ENCODE results near the gene TMEM255A.
A peak's percentile ranks its signal among the peaks of the same experiment; 100 is the strongest.

TMEM255A gene

GRCh38 chrX:120274145-120274544 lies 37.1 kb downstream of the TMEM255A start:
- no peaks in the 10 kb centered on the region for H4K20me1 ChIP-seq
- no peaks in the 10 kb centered on the region for H3K4me1 ChIP-seq
- H3K9ac ChIP-seq: no peak overlapping the region
- peak; percentile 22; the same call in 1 of the 2 replicates for TF ChIP-seq Cebpa-rat (IDR thresholded peaks at IDR 0.05)
- H3K9me3 ChIP-seq: no peaks in the 10 kb centered on the region
- H3K36me3 ChIP-seq: no peaks in the 10 kb centered on the region
- H3K4me3 ChIP-seq: no peak overlapping the region
- no peak overlapping the region for H3K4me2 ChIP-seq
- no peaks in the 10 kb centered on the region for H3K27me3 ChIP-seq
- H3K27ac ChIP-seq: no peak overlapping the region

- no peaks in the 10 kb centered on the region for H3K9me3 ChIP-seq
- no peak overlapping the region for H3K27ac ChIP-seq
- H3K4me2 ChIP-seq: no peak overlapping the region
- H3K36me3 ChIP-seq: no peaks in the 10 kb centered on the region
- no peaks in the 10 kb centered on the region for H3K27me3 ChIP-seq
- no peak for TF ChIP-seq Cebpa-rat (IDR thresholded peaks at IDR 0.05)
- no peak overlapping the region for H3K4me3 ChIP-seq
- H3K4me1 ChIP-seq: no peaks in the 10 kb centered on the region
- H3K9ac ChIP-seq: no peak overlapping the region
- H4K20me1 ChIP-seq: no peaks in the 10 kb centered on the region
Observed at GRCh38 chrX:120271218-120271617, 40.0 kb downstream of the TMEM255A start.

GRCh38 chrX:120270567-120270966 lies 40.7 kb downstream of the TMEM255A start:
- H3K4me2 ChIP-seq: no peak overlapping the region

GRCh38 chrX:120269373-120270035 lies 41.8 kb downstream of the TMEM255A start:
- TF ChIP-seq Cebpa-rat (IDR thresholded peaks at IDR 0.05): no peak
- no peak overlapping the region for H3K4me3 ChIP-seq
- 0 out of 2 replicates have a peak, but pooled peaks cover under 1% of the 10 kb centered on the region for H3K4me1 ChIP-seq
- H3K36me3 ChIP-seq: no peaks in the 10 kb centered on the region
- H3K9ac ChIP-seq: no peak overlapping the region
- no peak overlapping the region for H3K27ac ChIP-seq
- no peaks in the 10 kb centered on the region for H4K20me1 ChIP-seq
- no peaks in the 10 kb centered on the region for H3K9me3 ChIP-seq
- H3K4me2 ChIP-seq: no peak overlapping the region
- H3K27me3 ChIP-seq: no peaks in the 10 kb centered on the region

More at GRCh38 chrX:120270567-120270966, 40.7 kb downstream of the TMEM255A start:
- no peak overlapping the region for H3K9ac ChIP-seq
- no peaks in the 10 kb centered on the region for H3K36me3 ChIP-seq
- no peaks in the 10 kb centered on the region for H3K27me3 ChIP-seq
- no peak overlapping the region for H3K27ac ChIP-seq
- no peak overlapping the region for H3K4me3 ChIP-seq
- no peaks in the 10 kb centered on the region for H3K9me3 ChIP-seq
- no peaks in the 10 kb centered on the region for H4K20me1 ChIP-seq
- TF ChIP-seq Cebpa-rat (IDR thresholded peaks at IDR 0.05): no peak
- no peaks in the 10 kb centered on the region for H3K4me1 ChIP-seq

GRCh38 chrX:120264341-120264740 lies 46.9 kb downstream of the TMEM255A start:
- no peaks in the 10 kb centered on the region for H4K20me1 ChIP-seq
- H3K9me3 ChIP-seq: no peaks in the 10 kb centered on the region
- peak overlapping the region; percentile 75; the same call in 1 of the 2 replicates for H3K4me2 ChIP-seq
- H3K9ac ChIP-seq: no peak overlapping the region
- no peaks in the 10 kb centered on the region for H3K36me3 ChIP-seq
- no peak for TF ChIP-seq Cebpa-rat (IDR thresholded peaks at IDR 0.05)
- no peak overlapping the region for H3K4me3 ChIP-seq
- no peaks in the 10 kb centered on the region for H3K27me3 ChIP-seq
- H3K4me1 ChIP-seq: peaks cover 42% of the 10 kb centered on the region
- no peak overlapping the region for H3K27ac ChIP-seq

- no peak for TF ChIP-seq Cebpa-rat (IDR thresholded peaks at IDR 0.05)
- Histone ChIP-seq H3K9me3 (no peaks in the 10 kb centered on the region), H3K27ac (peak overlapping the region; percentile 71)
Observed at GRCh38 chrX:120262859-120263708, 48.2 kb downstream of the TMEM255A start.

GRCh38 chrX:120260369-120260768 lies 50.9 kb downstream of the TMEM255A start:
- H3K27me3 ChIP-seq: no peaks in the 10 kb centered on the region
- no peak overlapping the region for H3K4me3 ChIP-seq
- H4K20me1 ChIP-seq: 0 out of 2 replicates have a peak, but pooled peaks cover 28% of the 10 kb centered on the region
- no peak overlapping the region for H3K9ac ChIP-seq
- no peak overlapping the region for H3K4me2 ChIP-seq
- H3K4me1 ChIP-seq: peaks cover 42% of the 10 kb centered on the region
- H3K9me3 ChIP-seq: no peaks in the 10 kb centered on the region
- H3K27ac ChIP-seq: no peak overlapping the region
- no peak for TF ChIP-seq Cebpa-rat (IDR thresholded peaks at IDR 0.05)
- peaks cover 5% of the 10 kb centered on the region; the same call in 1 of the 2 replicates for H3K36me3 ChIP-seq

More at GRCh38 chrX:120262859-120263708, 48.2 kb downstream of the TMEM255A start:
- no peaks in the 10 kb centered on the region for H3K36me3 ChIP-seq
- H4K20me1 ChIP-seq: 0 out of 2 replicates have a peak, but pooled peaks cover 3% of the 10 kb centered on the region
- H3K9ac ChIP-seq: peak overlapping the region; percentile 30; the same call in 1 of the 2 replicates
- peaks cover 42% of the 10 kb centered on the region for H3K4me1 ChIP-seq
- no peak overlapping the region; the same call in 1 of the 2 replicates for H3K4me3 ChIP-seq
- peak overlapping the region; percentile 75 for H3K4me2 ChIP-seq
- H3K27me3 ChIP-seq: no peaks in the 10 kb centered on the region

GRCh38 chrX:120253784-120254183 lies 57.5 kb downstream of the TMEM255A start:
- no peak overlapping the region for H3K4me2 ChIP-seq
- H3K4me1 ChIP-seq: peaks cover 9% of the 10 kb centered on the region; the same call in 1 of the 2 replicates
- peaks cover 29% of the 10 kb centered on the region for H3K36me3 ChIP-seq
- H3K27ac ChIP-seq: no peak overlapping the region
- H4K20me1 ChIP-seq: peaks cover 42% of the 10 kb centered on the region; the same call in 1 of the 2 replicates
- TF ChIP-seq Cebpa-rat (IDR thresholded peaks at IDR 0.05): no peak
- no peaks in the 10 kb centered on the region for H3K9me3 ChIP-seq
- no peak overlapping the region for H3K4me3 ChIP-seq
- no peaks in the 10 kb centered on the region for H3K27me3 ChIP-seq
- H3K9ac ChIP-seq: no peak overlapping the region

GRCh38 chrX:120251471-120252011 lies 59.7 kb downstream of the TMEM255A start:
- peak overlapping the region; percentile 69 for H3K4me2 ChIP-seq
- H4K20me1 ChIP-seq: peaks cover 24% of the 10 kb centered on the region; the same call in 1 of the 2 replicates
- H3K36me3 ChIP-seq: peaks cover 29% of the 10 kb centered on the region
- H3K9ac ChIP-seq: peak overlapping the region; percentile 92
- peak overlapping the region; percentile 94 for H3K27ac ChIP-seq
- TF ChIP-seq Cebpa-rat (IDR thresholded peaks at IDR 0.05): no peak
- peaks cover 9% of the 10 kb centered on the region; the same call in 1 of the 2 replicates for H3K4me1 ChIP-seq
- peak overlapping the region; percentile 76 for H3K4me3 ChIP-seq
- H3K9me3 ChIP-seq: no peaks in the 10 kb centered on the region
- H3K27me3 ChIP-seq: no peaks in the 10 kb centered on the region

Measured in BLaER1 (cell line).